Stimulated activated CD4-positive, alpha-beta T cell treated with anti-CD3 and anti-CD28 coated beads, Interleukin-4, amount 100 ng/mL, for 24 hours (primary cell): ENCODE measurements around the gene ZSCAN10.
"Not testable (repeated sequence)": the region's sequence is repeated elsewhere in the genome, so short reads cannot be mapped to it uniquely, and the experiment has no call there.

Experiments used
- DNase-seq: peaks from one replicate; pipeline ENCODE4 v3.0.0-alpha.2; 2020

Gene ZSCAN10

DNA sequence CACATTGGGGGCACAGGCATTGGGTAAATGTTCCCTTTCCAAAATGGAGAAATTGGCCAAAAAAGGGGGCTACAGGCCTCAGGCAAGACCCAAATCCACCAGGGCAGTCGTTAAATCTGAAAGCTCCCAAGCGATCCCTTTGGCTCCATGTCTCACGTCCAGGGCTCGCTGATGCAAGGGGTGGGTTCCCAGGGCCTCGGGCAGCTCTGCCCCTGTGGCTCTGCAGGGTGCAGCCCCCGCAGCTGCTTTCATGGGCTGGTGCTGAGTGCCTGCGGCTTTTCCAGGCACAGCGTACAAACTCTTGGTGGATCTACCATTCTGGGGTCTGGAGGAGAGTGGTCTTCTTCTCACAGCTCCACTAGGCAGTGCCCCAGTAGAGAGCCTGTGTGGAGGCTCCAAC lies 15.7 kb downstream of the ZSCAN10 start:
- not testable (repeated sequence) for DNase-seq

DNA sequence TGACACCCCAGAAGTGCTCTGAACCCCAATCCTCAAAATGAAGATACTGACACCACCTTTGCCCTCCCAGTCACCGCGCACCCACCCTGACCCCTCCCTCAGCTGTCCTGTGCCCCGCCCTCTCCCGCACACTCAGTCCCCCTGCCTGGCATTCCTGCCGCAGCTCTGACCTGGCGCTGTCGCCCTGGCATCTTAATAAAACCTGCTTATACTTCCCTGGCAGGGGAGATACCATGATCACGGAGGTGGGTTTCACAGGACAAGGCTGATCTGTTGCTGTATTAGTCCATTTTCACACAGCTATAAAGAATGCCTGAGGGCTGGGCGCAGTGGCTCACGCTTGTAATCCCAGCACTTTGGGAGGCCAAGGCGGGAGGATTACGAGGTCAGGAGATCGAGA lies 17.1 kb downstream of the ZSCAN10 start:
- DNase-seq, result not testable (repeated sequence)

DNA sequence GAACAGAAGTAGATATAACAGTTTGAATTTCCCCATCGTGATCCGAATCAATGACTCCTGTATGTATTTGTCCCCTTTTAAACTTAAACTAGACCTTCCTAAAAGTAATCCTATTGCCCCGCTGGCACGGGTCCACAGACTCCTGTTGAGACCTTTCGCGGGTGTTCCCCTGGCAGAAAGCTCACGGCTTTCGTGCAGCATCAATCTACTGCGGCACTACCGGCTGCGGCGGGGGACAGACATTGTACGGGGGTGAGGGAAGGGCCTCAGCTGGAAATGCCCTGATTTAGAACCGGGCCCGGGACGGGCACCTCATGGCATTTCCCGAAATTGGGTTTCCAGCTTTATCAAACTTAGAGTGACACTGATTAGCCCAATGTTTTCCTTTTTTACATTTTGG lies 19.1 kb downstream of the ZSCAN10 start:
- no peak for DNase-seq

DNA sequence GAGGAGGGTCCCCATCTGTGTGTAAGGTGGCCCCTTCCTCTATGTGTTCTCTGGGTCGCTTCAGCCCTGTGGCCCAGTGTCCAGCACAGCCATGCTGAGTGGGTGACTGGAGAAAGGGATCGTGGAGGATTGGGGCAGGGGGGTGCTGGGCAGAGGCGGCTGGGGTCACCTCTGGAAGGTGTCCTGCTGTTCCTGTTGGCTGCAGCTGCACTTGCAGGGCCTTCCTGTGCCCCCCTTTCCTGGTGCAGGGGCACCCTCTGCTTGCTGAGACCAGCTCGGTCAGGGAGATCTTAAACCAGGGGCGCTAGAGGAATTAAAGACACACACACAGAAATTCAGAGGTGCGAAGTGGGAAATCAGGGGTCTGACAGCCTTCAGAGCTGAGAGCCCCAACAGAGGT lies 22.5 kb downstream of the ZSCAN10 start:
- no peak for DNase-seq

DNA sequence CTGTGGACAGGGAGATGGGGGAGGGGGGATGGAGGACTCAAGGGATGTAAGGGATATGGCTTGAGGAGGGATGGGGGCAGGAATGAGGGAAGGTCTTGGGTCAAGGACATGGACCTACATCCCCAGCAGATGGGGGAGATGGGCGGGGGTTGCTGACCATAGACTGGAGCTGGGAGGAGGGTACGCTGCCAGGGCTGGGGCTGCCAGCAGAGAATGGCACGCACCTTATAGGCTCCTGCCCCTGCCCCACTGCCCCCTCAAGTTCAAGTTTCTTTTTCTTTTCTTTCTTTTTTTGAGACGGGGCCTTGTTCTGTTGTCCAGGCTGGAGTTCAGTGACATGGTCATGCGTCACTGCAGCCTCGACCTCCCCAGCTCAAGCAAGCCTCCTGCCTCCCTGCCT lies 23.1 kb downstream of the ZSCAN10 start:
- not testable (repeated sequence) for DNase-seq

DNA sequence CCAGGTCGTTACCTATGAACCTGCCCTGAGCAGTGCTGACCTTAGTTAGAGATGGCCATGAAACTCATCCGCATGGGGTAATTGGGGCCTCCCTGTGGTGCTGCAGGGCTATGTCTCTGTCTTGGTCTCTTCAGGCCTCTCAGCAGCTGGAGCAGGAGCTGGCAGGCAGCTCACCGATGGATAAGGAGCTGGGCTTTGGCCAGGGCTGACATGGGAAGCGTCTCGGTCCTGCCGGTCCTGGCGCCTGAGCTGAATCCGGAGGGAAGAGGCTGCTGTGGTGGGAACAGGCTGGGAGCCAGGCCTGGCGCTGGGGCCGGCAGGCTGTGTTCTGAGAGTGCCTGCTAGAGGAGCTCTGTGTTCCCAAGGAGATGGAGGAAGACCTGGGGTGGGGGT lies 23.6 kb downstream of the ZSCAN10 start:
- no peak for DNase-seq

DNA sequence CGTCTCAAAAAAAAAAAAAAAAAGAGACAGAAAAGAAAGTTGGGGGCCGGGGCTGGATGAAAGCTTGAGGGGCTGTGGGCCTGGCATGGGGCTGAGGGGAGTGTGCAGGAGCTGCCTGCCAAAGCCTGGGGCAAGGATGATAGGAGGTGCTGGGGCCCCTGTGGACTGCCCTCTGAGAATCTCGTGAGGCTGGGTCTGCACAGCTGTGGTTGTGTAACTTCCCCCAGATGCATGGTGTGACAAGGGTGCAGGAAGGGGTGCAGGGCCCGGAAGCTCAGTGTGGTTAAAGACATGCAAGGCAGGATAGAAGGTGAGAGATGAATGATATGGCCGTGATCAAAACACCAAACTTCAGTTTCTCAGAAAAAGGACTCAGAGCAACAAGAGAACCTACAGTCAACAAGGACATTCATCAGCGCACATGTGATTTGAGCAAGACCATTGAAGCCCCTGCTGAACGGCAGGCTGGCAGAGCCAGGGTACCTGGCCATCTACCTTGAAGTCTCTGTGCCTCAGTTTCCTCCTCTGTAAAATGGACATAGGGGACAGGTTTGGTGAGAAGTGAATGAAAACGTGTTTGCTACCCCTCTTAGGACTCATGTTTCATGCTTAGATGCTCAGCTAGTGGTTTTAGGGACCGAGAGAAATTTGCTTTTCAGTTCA lies 24.1 kb downstream of the ZSCAN10 start:
- peak; percentile 77 for DNase-seq

DNA sequence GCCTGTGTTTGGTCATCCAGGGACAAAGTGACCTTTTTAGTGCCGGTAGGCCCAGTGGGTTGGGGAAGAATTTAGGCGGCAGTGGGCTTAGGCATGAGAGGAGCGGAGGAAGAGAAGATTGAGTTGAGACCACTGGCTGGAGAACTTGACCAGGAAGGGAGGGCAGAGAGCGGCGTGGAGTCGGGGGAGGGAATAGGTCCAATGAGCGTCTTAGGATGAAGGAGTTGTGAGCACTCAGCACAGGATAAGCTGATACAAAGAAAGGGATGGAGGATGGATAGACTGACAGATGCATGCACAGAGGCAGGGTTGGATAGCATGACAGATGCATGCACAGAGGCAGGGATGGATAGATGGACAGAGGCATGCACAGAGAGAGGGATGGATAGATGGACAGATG lies 25.6 kb downstream of the ZSCAN10 start:
- DNase-seq, result no peak

DNA sequence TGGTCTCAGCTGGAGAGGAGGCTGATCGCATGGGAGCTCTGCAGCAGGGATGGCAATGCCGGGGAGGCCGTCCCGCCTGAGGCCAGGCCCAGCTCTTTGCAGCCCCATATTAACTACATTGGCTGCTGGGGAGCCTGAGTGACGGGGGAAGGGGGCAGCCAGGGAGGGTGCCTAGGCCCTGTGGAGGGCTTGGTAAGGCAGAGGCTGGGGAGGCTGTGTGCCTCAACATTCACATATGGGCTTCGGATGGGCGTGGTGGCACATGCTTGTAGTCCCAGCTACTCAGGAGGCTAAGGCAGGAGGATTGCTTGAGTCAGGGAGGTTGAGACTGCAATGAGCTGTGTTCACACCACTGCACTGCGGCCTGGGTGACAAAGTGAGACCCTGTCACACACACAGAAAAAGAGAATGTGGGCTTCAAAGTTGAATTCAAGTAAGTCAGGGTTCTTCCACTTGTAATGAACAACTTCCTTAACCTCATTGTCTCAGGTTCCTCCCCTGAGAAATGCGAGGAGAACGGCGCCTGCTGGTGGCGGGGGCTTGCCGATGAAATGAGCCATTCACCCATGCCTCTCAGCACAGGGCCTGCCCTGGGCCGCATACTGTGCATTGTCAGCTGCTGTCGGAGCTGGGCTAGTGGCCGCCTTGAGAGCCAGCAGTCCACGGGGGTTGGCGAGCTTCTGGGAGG lies 26.4 kb downstream of the ZSCAN10 start:
- not testable (repeated sequence) for DNase-seq

DNA sequence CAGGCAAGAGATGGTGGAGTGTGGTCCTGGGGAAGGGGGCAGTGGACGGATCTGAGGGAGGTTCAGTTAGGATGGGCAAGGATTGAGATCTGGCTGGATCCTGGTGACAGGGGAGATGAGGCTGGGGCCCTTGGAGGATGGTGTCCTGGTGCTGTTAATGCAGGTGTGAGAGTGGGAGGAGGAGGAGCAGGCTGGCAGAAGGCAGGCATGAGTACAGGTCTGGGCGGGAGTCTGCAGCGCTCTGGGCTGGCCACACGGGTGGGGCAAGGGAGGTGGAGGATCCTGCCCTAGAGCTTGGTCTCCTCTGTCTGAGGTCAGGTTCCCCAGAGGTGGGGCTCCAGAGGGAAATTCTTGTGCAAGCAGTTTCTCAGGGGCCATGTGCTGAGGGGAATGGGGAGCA lies 26.9 kb downstream of the ZSCAN10 start:
- DNase-seq, result not testable (repeated sequence)

DNA sequence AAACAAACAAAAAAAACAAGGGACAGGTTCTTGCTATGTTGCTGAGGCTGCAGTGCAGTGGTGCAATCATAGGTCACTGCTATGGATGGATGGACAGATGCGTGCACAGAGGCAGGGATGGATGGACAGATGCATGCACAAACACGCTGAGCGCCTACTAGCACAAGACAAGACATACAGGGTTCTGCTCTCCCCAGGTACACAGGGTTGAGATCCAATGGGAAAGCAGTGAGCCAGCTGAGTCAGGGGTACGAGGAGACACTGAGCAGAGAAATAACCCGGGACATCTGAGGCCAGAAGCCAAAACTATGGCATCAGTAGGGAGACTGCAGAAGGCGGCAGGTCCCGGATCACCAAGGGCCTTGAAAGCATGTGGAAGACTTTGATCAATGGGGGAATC lies 27.4 kb downstream of the ZSCAN10 start:
- no peak for DNase-seq

DNA sequence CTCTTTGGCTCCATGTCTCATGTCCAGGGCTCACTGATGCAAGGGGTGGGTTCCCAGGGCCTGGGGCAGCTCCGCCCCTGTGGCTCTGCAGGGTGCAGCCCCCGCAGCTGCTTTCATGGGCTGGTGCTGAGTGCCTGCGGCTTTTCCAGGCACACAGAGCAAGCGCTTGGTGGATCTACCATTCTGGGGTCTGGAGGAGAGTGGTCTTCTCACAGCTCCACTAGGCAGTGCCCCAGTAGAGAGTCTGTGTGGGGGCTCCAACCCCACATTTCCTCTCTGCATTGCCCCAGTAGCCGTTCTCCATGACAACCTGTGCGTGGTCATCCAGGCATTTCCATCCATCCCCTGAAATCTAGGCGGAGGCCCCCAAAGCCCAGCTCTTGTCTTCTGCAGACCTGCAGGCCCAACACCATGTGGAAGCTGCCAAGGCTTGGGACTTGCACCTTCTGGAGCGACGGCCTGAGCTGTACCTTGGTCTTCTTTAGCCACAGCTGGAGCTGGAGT lies 28.4 kb downstream of the ZSCAN10 start:
- no peak for DNase-seq

DNA sequence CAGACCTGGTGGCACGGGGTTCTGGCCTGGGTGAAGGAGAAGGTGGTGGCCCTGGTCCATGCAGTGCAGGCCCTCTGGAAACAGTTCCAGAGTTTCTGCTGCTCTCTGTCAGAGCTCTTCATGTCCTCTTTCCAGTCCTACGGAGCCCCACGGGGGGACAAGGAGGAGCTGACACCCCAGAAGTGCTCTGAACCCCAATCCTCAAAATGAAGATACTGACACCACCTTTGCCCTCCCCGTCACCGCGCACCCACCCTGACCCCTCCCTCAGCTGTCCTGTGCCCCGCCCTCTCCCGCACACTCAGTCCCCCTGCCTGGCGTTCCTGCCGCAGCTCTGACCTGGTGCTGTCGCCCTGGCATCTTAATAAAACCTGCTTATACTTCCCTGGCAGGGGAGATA lies 29.9 kb downstream of the ZSCAN10 start:
- not testable (repeated sequence) for DNase-seq

DNA sequence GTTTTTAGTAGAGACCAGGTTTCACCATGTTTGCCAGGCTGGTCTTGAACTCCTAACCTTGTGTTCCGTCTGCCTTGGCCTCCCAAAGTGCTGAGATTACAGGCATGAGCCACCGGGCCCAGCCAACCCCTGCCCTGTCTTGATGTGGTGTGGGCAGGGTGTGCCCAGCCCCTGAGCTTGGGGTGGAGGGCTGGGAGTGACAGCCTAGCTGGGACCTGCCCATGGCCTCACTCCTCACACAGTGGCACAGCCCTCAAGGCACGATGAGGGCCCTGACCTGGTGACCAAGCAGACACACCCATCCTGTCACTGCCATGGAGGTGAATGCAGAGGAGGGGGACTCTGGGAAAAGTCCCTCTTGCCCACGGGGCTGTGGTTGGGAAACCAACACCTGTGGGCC lies 30.6 kb downstream of the ZSCAN10 start:
- DNase-seq, result no peak

DNA sequence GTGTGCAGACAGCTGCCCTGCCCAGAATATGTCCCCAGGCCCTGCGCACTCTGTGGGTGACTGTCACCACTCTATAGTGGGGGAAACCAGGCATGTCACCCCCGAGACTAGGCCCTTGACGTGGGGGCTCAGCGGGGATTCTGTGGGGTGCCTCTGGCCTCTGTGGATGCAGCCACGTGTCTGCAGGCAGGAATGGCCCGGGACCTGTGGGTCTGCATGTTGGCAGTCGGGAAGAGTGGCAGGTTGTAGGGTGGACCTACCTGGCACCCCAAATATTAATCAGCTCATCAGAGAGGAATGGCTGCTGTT lies 32.7 kb downstream of the ZSCAN10 start:
- DNase-seq, result no peak

DNA sequence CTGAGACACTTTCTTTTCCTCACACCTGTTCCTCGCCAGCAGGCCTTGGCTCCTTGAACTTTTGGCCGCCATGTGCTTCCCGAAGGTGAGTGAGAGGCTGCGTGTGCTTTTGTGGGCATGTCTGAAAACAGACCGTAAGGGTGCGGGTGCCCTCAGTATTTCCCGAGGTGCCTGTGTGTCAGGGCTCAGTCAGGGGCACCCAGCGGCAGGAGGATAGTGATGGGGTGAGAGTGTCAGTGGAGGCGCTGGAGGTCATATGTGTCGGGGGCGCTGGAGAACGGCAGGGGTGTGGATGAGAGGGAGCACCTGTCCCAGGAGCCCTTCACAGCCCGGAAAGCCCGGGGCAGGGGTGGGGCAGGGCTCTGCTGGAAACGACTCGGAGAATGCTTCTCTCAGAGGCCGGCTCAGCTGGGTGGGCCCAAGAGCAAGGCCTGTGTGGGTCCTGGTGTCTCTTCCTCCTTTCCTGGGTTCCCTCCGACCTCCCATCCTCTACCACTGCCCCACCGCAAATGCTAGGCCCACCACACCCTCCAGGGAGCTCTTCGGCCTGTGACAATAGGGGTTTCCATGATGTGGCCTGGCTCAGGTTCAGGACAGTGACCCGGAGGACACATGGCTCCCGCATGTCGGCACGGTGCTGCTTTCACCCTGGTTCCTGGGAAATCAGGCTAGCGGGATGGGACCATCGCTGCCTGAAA lies 33.2 kb downstream of the ZSCAN10 start:
- peak; percentile 44 for DNase-seq

DNA sequence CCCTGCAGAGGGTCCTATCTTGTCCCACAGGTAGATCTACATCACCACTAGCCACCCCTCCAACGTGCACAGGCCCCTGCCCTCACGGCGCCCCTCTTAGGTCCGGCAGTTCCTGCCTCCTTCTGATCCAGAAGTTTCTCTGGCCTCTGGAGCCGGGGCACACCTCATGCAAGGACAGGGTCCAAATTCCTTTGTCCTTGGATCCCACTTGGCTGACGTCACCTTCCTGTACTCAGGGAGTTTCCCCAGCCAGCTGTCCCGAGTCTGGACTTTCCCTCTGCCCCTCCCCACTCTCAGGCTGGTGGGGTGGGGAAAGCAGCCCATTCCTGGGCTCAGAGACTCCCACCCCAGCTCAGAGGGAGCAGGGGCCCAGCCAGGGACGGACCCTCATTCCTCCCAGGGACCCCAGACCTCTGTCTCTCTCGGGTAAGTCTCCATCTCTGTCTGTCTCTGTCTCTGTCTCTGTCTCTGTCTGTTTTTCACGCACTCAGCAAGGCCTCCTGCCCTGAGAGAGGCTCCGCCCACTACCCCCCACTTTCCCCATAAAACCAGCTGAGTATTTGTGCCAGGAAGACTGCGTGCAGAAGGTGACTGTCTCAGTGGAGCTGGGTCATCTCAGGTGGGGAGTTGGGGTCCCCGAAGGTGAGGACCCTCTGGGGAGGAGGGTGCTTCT lies 33.9 kb downstream of the ZSCAN10 start, which contains the start of gene IL32:
Gene IL32 (plus strand): TSS at position 572 of the 673 bp plus-strand sequence. CDS start 172 bp downstream, outside the sequence.
- peak; percentile 77 for DNase-seq

DNA sequence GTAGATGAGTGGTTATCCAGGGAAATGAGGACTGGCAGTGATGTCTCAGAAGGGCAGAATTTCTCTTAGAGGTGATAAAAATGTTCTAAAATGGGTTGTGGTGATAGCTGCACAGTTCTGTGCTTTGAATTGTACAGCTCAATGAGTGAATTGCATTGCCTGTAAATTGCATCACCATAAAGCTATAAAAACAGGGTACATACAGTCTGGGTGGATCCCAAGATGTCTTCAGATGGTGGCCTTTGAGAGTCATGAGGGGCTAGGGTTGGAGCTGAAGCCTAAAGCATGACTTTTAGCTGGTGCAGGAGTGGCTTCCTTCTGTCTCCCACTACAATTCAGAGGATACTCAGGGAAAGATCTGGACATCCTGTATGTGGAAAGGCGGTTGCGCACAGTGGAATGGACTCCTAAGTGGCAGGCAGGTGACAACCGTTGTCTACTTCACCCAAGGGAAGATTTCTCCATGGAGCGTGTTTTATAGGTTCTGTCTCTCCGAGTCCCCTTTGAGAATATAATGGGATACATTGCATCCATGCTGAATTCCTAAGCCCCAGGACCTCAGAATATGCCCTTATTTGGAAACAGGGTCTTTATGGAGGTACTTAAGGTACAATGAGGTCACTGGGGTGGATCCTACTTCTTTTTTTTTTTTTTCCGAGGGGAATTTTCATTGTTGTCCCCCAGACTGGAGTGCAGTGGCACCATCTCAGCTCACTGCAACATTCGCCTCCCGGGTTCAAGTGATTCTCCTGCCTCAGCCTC lies 35.3 kb downstream of the ZSCAN10 start:
- DNase-seq, result no peak

DNA sequence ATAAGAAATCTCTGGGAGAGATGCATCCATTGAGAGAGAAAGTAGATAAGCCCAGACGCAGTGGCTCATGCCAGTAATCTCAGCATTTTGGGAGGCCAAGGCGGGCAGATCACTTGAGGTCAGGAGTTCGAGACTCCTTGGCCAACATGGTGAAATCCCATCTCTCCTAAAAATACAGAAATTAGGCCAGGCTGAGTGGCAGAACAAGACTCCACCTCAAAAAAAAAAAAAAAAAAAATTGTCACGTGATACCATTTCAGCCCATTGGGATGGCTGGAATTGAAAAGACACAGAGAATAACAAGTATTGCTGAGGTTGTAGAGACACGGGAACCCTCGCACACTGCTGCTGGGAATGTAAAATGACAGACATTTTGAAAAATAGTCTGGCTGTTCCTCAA lies 36.5 kb downstream of the ZSCAN10 start:
- DNase-seq, result no peak

DNA sequence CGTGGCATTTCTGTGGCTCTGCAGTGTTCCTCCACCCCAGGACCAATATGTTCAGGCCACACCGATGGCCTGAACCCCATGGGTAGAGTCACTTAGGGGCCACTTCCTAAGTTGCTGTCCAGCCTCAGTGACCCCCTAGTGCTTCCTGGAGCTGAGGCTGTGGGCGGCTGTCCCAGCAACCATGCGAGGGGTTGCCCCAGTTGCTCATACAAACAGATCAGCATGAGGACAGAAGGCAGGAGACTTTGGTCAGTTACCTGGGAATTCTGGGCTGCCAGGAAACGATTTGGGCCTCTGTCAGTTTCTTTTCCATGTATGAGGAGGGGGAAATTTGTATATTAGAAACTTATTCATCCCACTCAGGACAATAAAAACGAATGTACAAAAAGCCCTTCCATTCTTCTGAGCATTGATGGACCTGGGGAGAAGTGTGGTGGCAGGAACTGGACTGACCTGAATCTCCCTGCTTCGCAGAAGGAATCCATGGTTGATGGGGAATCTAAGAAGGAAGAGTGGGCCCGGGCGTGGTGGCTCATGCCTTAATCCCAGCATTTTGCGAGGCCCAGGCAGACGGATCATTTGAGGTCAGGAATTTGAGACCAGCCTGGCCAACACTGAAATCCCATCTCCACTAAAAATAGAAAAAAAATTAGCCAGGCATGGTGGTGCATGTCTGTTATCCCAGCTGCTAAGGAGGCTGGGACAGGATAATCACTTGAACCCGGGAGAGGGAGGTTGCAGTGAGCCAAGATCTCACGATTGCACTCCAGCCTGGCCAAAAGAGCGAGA lies 38.6 kb downstream of the ZSCAN10 start:
- DNase-seq, result no peak

DNA sequence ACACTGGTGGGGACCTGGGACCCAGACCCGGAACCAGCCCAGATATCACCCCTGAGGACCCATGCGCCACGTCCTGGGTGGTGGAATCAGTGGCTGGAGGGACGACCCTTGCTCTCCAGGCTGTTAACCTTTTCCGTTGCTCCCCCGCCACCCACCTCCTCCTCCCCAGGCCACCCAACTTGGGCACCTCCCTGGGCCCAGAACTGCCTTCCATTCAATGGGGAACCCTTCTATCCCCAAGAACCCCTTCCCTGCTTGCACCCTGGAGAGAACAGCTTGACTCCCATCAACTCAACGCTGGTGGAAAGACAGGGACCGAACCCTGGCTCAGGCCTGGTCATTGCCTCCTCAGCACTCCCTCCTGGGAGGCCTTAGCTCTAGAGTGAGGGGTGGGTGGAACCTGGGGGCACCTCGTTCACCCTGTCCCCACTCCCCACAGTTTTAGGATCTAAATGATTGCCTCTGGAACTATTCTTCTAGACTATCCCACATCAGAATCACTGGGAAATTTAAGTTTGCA lies 39.3 kb downstream of the ZSCAN10 start:
- no peak for DNase-seq
